HG03457 (cell line): ENCODE results near the gene FCF1.

Source experiments
- ATAC-seq: cut with Tn5 transposase; IDR thresholded peaks from one replicate; pipeline ENCODE4 v1.9.1; 2021; ENCODE audit warnings: moderate number of reproducible peaks; ENCODE audit not compliant: unreplicated experiment

Gene FCF1

DNA sequence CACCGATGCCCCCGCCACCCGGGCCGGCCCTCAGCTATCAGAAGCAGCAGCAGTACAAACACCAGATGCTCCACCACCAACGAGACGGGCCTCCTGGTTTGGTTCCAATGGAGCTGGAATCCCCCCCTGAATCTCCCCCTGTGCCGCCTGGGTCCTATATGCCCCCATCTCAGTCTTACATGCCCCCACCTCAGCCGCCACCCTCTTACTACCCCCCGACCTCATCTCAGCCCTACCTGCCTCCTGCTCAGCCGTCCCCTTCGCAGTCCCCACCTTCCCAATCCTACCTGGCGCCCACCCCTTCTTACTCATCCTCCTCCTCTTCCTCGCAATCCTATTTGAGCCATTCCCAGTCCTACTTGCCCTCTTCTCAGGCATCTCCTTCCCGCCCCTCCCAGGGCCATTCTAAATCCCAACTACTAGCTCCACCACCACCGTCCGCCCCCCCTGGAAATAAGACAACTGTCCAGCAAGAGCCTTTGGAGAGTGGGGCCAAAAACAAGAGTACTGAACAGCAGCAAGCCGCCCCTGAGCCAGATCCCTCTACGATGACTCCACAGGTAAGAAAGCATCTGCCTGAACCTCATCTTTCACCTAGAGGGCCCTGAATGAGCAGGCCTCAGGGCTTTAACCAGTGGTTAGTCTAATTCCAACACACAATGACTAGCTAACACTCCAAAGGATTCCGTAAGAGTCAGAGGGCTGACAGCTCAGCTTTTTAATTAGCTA, 51.0 kb downstream of the FCF1 start:
- ATAC-seq: no peak

DNA sequence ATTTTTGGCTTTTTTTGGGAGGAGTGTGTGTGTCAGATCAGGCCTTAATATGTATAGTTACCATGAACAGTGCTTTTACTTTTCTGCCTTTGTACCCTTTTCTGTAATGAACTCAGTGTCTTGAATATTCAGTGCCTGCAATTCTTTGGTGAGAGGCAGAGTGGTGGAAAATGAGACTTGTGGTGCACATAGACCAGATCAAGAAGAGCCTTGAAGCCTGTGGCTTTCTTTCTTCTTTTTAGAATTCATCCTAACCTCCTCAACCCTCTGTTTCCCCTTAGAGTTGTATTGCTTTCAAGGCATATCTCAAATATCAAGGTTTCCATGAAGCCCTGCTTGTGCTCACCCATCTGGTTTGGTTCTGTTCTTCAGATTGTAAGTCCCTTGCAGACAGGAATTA, 52.8 kb downstream of the FCF1 start:
- no peak for ATAC-seq

DNA sequence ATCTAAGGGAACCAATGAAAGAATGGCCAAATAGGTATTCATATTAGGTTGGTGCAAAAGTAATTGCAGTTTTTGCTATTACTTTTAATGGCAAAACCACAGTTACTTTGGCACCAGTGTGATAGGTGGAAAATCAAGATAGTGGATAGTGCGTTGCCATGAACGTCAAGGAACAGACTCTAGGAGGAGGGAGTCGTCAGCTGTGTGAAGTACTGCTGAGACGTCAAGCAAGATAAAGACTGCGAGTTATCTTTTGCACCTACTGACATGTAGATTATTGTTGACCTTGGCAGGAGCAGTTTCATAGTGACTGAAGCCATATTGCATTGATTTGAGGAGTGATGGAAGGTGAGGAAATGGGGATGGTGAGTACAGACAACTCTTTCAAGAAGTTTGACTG, 58.5 kb downstream of the FCF1 start:
- no peak for ATAC-seq

DNA sequence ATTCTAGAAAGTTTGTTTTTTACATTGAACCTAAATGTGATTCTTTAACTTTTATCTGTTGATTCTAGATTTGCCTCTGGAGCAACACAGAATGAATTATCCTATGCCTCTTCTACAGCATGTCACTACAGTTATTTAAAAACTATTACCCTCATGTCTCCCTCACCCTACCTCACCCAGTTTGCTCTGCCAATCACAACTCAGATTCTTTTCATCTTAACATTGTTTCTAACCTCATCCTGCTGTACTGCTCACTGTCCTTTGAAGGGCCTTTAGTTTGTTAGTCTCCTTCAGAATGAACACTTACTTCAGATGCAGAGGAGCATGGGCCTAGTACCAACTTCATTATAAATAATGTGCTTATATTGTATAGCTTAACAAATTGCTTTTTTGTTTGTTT, 71.7 kb downstream of the FCF1 start:
- no peak for ATAC-seq

DNA sequence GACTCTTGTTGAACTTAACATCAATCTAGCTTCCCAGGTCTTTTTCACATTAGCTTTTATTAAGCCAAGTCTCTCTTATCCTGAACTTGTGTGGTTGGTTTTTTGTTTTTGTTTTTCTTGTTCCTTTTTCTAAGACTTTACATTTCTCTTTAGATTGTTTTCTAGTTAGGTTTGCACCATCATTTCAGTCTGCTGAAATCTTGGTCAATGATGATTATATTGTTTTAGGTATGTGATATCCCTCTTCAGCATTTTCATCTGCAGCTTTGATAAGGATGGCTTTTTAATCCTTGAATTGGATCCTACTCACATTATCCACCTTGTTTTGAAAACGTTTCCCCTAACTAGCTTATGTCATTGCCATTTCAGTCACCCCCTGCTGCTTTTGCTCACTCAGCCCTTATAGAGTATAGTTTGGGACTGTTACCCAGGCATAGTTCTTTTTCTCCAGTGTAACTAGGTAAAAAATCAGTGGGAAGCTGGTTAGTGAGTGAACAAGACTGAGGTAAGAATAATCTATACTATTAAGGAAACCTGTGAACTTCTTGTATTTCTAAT, 72.2 kb downstream of the FCF1 start:
- no peak for ATAC-seq

DNA sequence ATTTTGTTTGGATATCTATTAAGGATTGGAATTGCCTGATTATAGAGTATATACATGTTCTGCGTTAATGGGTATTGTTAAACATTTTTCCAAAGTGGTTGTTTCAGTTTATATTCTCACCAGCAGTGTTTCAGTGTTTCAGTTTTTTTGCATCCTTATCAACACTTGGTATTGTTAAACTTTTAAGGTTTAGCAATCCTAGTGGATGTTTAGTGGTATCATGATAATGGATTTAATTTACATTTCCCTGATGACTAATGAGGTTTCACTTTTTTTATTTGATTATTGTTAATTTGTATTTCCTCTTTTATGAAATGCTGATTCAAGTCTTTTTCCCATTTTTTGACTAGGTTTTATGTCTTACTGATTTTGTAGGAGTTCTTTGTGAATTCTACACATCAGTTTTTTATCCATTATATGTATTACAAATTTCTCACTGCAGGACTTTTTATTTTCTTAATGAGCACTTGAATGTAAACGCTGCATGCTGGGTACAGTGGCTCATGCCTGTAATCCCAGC, 73.9 kb downstream of the FCF1 start:
- no peak for ATAC-seq
